Stimulated activated CD8-positive, alpha-beta memory T cell treated with anti-CD3 and anti-CD28 coated beads, Interleukin-2, amount 100 ng/mL, for 1 hour (primary cell): ENCODE results near the gene PHEX.
"Not testable (repeated sequence)": the region's sequence is repeated elsewhere in the genome, so short reads cannot be mapped to it uniquely, and the experiment has no call there.

Experiments used
- DNase-seq, 2 donors: peaks; one replicate each; pipeline ENCODE4 v3.0.0-alpha.2; 2020; ENCODE audit warnings: low read depth in 2 of 2

PHEX gene

DNA sequence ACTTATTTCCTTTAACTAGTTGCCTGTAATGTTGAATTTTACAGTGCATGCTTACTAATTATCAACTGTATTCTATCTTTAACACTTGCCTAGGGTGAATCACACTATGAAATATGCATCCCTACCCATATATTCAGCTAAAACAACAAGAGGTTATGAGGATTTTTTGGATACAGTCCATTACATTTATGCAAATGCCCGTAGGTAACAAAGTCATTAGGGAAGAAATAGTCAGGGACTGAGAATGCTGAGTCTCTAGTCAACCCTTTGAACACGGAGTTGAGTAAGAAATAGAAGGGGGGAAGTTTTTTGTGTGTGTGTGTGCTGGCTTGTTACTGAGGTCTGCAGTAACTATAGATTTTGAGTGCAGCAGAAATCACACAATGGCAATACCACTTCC lies 214.5 kb downstream of the PHEX start:
- no peak for DNase-seq

DNA sequence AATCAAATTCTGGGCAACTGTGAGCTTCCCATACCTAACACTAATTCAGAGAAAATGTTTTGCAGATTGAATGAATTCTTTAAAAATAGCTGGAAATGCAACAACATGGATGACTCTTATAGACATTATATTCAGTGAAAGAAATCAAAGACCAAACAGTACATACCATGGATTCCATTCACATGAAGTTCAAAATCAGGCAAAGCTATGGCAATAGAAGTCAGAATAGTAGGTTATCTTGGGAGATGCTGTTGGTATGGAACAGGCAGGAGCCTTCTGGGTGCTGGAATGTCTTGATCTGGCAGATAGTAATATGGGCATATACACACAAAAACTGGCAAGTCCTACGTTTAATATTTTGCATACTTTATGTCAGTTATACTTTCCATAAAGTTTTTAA lies 215.0 kb downstream of the PHEX start:
- DNase-seq, result no peak

GRCh38 chrX:22248401-22248800 lies 216.3 kb downstream of the PHEX start:
- DNase-seq, result no peak

DNA sequence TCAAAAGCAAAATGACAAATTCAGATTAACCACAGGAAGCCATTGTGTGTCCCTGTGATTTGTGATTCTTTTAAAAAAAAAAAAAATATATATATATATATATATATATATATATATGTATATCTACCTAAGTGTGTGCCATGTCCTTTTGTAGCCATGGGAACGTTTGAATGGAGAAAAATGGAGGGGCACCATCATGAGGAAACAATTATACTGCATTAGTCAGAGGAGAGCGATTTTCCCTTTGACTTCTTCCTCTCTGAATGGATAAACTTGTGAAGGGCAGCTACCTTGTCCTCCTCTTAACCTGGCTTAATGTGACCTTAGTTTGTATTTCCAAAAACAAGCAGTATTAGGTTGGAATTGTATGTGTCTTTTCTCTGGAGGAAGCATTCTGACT lies 217.2 kb downstream of the PHEX start:
- DNase-seq, result no peak

- no peak for DNase-seq
Measured at GRCh38 chrX:22268706-22269105, 236.6 kb downstream of the PHEX start.

- no peak for DNase-seq
Measured at GRCh38 chrX:22272613-22273012, 240.5 kb downstream of the PHEX start, which contains the start of gene CBLL2. TSS of gene CBLL2 (plus strand) at chrX:22272913. CDS start at chrX:22272992, 79 bp downstream.

- no peak for DNase-seq
Measured at GRCh38 chrX:22273714-22274317, 241.7 kb downstream of the PHEX start.

- DNase-seq, result no peak
Measured at GRCh38 chrX:22276781-22277180, 244.7 kb downstream of the PHEX start.

GRCh38 chrX:22278375-22278774 lies 246.2 kb downstream of the PHEX start:
- DNase-seq, result no peak

- DNase-seq, result not testable (repeated sequence)
Measured at GRCh38 chrX:22289209-22289608, 257.1 kb downstream of the PHEX start.

DNA sequence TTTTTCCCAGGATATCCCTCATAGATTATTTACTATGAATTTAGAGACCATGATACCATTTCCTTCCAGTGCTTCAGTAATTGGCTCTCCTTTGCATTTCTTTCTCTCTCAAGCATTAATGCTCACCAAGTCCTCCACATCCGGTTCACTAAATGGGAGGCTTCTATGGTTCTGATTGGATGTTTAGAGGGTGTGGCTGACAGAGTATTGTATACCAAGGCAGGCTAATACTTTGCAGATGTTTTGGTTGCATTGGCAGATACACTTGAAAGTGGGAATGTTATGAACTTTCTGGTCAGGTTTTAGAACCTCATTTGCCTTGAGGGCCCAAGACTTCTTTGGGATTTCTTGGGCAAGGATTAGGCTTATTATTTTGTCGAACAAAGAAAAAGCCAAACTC lies 264.7 kb downstream of the PHEX start:
- no peak for DNase-seq

- no peak for DNase-seq
Measured at GRCh38 chrX:22300130-22300529, 268.0 kb downstream of the PHEX start.
